Measurements from ENCODE around the gene SDE2. TPM values are rescaled to one million over a fixed set of nuclear protein-coding genes. Genes with fewer than 3 reads are reported as not detected.

Gene SDE2
- total RNA-seq (ENCODE audit: unreplicated experiment), result 19.6 TPM
- long read RNA-seq, partial matches to known transcripts, result 0 of 1 reads
- long read RNA-seq, other reads (novel, unspliced or antisense), result 1 of 1 reads

DNA sequence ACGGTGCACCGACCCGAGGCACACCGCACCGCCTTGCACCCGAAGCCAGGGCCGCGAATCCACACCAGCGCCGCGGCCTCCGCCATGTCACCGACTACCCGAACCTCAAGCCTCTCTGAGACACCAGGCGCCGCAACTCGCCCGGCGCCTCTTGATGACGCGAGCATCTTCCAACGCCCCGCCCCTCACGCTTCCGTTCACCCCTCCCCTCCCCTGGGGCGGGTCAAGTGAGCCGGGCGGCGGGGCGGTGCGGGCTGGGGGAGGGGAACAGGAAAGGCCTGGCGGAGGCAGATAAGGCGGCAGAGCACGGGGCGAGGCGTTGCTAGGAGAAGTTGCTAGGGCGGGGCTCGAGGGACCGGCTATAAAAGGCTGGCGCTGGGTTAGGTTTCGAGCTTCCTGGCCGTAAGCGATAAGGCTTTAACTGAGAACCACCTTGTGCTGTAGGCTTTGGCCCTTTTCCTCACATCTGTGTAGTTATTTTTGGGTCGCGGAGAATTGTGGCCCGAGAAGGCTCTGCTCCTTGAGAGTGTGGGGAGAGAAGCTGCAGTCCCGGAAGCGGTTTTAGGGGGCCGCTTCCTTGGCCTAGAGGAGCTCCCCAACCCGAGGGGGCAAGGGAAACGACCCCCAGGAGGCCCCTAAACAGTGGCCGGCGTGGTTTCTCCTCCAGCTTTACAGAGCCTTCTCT lies at the start of gene SDE2:
Gene SDE2, minus strand, starts transcription at position 117 of the 685 bp plus-strand sequence. Its CDS starts 31 bp downstream, at position 86.
- peaks cover 8% of the 10 kb centered on the region for H3K27me3 Mint-ChIP-seq (ENCODE audit: unreplicated experiment)
- H3K4me1 Mint-ChIP-seq (ENCODE audit: low read depth, unreplicated experiment), result peaks cover 42% of the 10 kb centered on the region
- H3K4me3 Mint-ChIP-seq (ENCODE audit: unreplicated experiment), result peak within 1 kb of the TSS; percentile 100
- H3K9me3 Mint-ChIP-seq (ENCODE audit: unreplicated experiment), result peaks cover 17% of the 10 kb centered on the region
- peak; percentile 100 for DNase-seq
- no peaks in the 10 kb centered on the region for H3K36me3 Mint-ChIP-seq (ENCODE audit: unreplicated experiment)
- H3K27ac Mint-ChIP-seq (ENCODE audit: unreplicated experiment), result peak within 1 kb of the TSS; percentile 100
- TF ChIP-seq, protein P1, sequence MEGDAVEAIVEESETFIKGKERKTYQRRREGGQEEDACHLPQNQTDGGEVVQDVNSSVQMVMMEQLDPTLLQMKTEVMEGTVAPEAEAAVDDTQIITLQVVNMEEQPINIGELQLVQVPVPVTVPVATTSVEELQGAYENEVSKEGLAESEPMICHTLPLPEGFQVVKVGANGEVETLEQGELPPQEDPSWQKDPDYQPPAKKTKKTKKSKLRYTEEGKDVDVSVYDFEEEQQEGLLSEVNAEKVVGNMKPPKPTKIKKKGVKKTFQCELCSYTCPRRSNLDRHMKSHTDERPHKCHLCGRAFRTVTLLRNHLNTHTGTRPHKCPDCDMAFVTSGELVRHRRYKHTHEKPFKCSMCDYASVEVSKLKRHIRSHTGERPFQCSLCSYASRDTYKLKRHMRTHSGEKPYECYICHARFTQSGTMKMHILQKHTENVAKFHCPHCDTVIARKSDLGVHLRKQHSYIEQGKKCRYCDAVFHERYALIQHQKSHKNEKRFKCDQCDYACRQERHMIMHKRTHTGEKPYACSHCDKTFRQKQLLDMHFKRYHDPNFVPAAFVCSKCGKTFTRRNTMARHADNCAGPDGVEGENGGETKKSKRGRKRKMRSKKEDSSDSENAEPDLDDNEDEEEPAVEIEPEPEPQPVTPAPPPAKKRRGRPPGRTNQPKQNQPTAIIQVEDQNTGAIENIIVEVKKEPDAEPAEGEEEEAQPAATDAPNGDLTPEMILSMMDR (IDR thresholded peaks at IDR 0.05; ENCODE audit: partially characterized antibody, unreplicated experiment), result no peak

DNA sequence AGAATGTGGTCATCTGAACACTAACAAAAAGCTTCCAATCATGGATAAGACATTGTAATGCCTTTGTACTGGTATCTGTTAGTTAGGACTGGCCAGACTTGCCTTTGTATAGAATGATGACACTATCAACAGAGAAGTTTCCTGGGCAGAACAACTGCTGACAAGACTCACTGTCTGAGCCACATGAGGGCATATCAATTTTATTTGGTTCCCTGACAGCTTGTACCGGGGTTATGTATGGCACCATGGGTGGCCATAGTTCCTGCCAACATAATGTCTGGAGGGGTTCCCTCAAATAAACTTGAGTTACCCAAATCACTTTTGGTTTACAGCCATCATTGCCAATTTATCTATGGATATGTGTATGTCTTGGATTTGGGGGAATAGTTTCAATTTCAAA lies 49.7 kb upstream of the SDE2 start:
- no peaks in the 10 kb centered on the region for H3K36me3 Mint-ChIP-seq (ENCODE audit: unreplicated experiment)
- no peak overlapping the region for H3K4me3 Mint-ChIP-seq (ENCODE audit: unreplicated experiment)
- H3K27ac Mint-ChIP-seq (ENCODE audit: unreplicated experiment), result no peak overlapping the region
- TF ChIP-seq, protein P1 (IDR thresholded peaks at IDR 0.05; ENCODE audit: partially characterized antibody, unreplicated experiment), result no peak
- H3K27me3 Mint-ChIP-seq (ENCODE audit: unreplicated experiment), result no peaks in the 10 kb centered on the region
- no peaks in the 10 kb centered on the region for H3K9me3 Mint-ChIP-seq (ENCODE audit: unreplicated experiment)
- no peak for DNase-seq
- no peaks in the 10 kb centered on the region for H3K4me1 Mint-ChIP-seq (ENCODE audit: low read depth, unreplicated experiment)

DNA sequence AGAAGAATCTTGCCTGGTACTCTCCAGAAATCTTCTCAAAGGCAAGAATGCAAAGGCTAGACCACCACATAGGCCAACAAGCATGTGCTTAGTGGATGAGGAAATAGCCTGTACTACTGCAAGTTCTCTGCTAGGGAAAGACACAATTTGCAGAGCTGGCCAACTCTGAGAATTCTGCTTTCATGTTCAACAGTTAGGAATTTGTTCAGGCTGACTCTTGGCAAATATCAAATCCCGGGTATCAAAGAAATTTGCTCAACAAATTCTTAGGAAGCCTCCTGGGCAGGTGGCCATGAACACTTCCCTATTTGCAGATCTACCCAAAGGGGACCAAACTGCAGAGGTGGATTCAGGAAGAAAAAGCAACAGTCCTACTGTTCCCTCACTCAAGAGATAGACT lies 48.4 kb upstream of the SDE2 start:
- TF ChIP-seq, protein P1 (IDR thresholded peaks at IDR 0.05; ENCODE audit: partially characterized antibody, unreplicated experiment), result no peak
- no peak for DNase-seq
- no peak overlapping the region for H3K27ac Mint-ChIP-seq (ENCODE audit: unreplicated experiment)
- H3K27me3 Mint-ChIP-seq (ENCODE audit: unreplicated experiment), result no peaks in the 10 kb centered on the region
- H3K4me1 Mint-ChIP-seq (ENCODE audit: low read depth, unreplicated experiment), result no peaks in the 10 kb centered on the region
- no peaks in the 10 kb centered on the region for H3K9me3 Mint-ChIP-seq (ENCODE audit: unreplicated experiment)
- H3K4me3 Mint-ChIP-seq (ENCODE audit: unreplicated experiment), result no peak overlapping the region
- no peaks in the 10 kb centered on the region for H3K36me3 Mint-ChIP-seq (ENCODE audit: unreplicated experiment)

DNA sequence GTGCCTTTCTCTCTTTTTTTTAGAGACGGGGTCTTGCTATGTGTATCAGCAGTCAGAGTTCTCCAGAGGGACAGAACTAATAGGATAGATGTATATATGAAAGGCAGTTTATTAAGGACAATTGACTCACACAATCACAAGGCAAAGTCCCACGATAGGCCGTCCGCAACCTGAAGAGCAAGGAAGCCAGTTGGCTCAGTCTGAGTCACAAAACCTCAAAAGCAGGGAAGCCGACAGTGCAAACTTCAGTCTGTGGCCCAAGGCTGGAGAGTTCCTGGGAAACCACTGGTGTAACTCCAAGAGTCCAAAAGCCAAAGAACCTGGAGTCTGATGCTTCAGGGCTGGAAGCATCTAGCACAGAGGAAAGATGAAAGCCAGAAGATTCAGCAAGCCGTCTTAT lies 47.1 kb upstream of the SDE2 start:
- DNase-seq, result no peak
- H3K27ac Mint-ChIP-seq (ENCODE audit: unreplicated experiment), result no peak overlapping the region
- no peaks in the 10 kb centered on the region for H3K27me3 Mint-ChIP-seq (ENCODE audit: unreplicated experiment)
- no peaks in the 10 kb centered on the region for H3K4me1 Mint-ChIP-seq (ENCODE audit: low read depth, unreplicated experiment)
- TF ChIP-seq, protein P1 (IDR thresholded peaks at IDR 0.05; ENCODE audit: partially characterized antibody, unreplicated experiment), result no peak
- no peaks in the 10 kb centered on the region for H3K9me3 Mint-ChIP-seq (ENCODE audit: unreplicated experiment)
- H3K36me3 Mint-ChIP-seq (ENCODE audit: unreplicated experiment), result no peaks in the 10 kb centered on the region
- no peak overlapping the region for H3K4me3 Mint-ChIP-seq (ENCODE audit: unreplicated experiment)

DNA sequence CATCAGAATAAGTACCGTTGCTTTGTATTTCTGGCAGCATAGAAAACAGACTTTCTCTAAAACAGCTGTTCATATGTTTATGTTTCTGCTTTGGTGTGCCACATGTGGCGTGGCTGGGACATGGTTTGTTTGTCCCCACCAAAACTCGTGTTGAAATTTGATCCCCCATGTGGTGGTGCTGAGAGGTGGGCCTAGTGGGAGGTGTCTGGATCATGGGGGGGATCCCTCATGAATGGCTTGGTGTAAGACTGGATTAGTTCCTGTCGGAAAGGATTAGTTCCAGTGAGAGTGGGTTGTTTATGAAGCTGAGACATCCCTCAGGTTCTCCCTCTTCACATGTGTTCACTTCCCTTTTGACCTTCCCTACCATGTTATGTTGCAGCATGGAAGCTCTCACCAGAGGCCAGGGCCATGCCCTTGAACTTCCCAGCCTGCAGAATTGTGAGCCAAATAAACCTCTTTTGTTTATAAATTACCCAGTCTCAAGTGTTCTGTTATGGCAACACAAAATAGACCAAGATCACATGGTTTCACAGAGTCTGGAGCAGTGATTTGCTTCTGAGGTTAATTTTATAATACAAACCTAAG lies 45.5 kb upstream of the SDE2 start:
- H3K36me3 Mint-ChIP-seq (ENCODE audit: unreplicated experiment), result no peaks in the 10 kb centered on the region
- no peaks in the 10 kb centered on the region for H3K9me3 Mint-ChIP-seq (ENCODE audit: unreplicated experiment)
- DNase-seq, result no peak
- H3K4me3 Mint-ChIP-seq (ENCODE audit: unreplicated experiment), result no peak overlapping the region
- TF ChIP-seq, protein P1 (IDR thresholded peaks at IDR 0.05; ENCODE audit: partially characterized antibody, unreplicated experiment), result no peak
- H3K27me3 Mint-ChIP-seq (ENCODE audit: unreplicated experiment), result no peaks in the 10 kb centered on the region
- H3K27ac Mint-ChIP-seq (ENCODE audit: unreplicated experiment), result no peak overlapping the region
- H3K4me1 Mint-ChIP-seq (ENCODE audit: low read depth, unreplicated experiment), result no peaks in the 10 kb centered on the region

Data from glutamatergic neuron (in vitro differentiated cells).